GM13977 (cell line): Measurements from ENCODE around the gene KCP.
A peak's percentile ranks its signal among the peaks of the same experiment; 100 is the strongest.

ENCODE experiments used
- DNase-seq: peaks from one replicate; pipeline ENCODE4 v3.0.0; 2012; ENCODE audit warnings: low spot score
- CTCF ChIP-seq: IDR thresholded peaks from 2 replicates; pipeline ENCODE4 v1.5.1; 2012; ENCODE audit warnings: mild to moderate bottlenecking, control low read depth; ENCODE audit not compliant: insufficient read depth; ENCODE audit errors: extremely low read depth, missing control alignments
- in situ Hi-C: fragments of 300-500 bp; cut with MboI; formaldehyde crosslinking; loops from one replicate; pipeline ENCODE4 v1.12.0; 2022; ENCODE audit warnings: low sequenced_read_pairs, low pct_unique_long_range_greater_than_20kb, mixed read lengths, inconsistent platforms; ENCODE audit not compliant: unreplicated experiment

Gene KCP

GRCh38 chr7:128921866-128922440 is 11.4 kb upstream of the KCP start:
- TF ChIP-seq CTCF = no peak
- no peak for DNase-seq
- in situ Hi-C loops = no loop called here

GRCh38 chr7:128920913-128921582 is 10.5 kb upstream of the KCP start:
- in situ Hi-C loops = no loop called here
- TF ChIP-seq CTCF = no peak
- DNase-seq = no peak

GRCh38 chr7:128919881-128920799 is 9.6 kb upstream of the KCP start:
- in situ Hi-C loops = no loop called here
- no peak for DNase-seq
- TF ChIP-seq CTCF = peak; percentile 9

- no peak for DNase-seq
- in situ Hi-C loops = no loop called here
- no peak for TF ChIP-seq CTCF
Measured at GRCh38 chr7:128919241-128919640, 8.7 kb upstream of the KCP start.

GRCh38 chr7:128918016-128918665 is 7.6 kb upstream of the KCP start:
- in situ Hi-C loops = no loop called here
- no peak for TF ChIP-seq CTCF
- no peak for DNase-seq

- DNase-seq = no peak
- TF ChIP-seq CTCF = no peak
- in situ Hi-C loops = no loop called here
Measured at GRCh38 chr7:128917122-128917521, 6.6 kb upstream of the KCP start.
